Smooth muscle cell of the brain vasculature (primary cell): Measurements from ENCODE around the gene PTCD2.
"Not testable (repeated sequence)": the region's sequence is repeated elsewhere in the genome, so short reads cannot be mapped to it uniquely, and the experiment has no call there.

ENCODE experiments used
- DNase-seq: peaks from one replicate; pipeline ENCODE4 v3.0.0-alpha.2; 2012; ENCODE audit warnings: low read depth, low spot score

PTCD2 gene

GRCh38 chr5:72296256-72296655 is 23.9 kb upstream of the PTCD2 start:
- no peak for DNase-seq

- not testable (repeated sequence) for DNase-seq
Measured at GRCh38 chr5:72298136-72298535, 22.0 kb upstream of the PTCD2 start.

- DNase-seq = no peak
Measured at GRCh38 chr5:72298711-72299110, 21.5 kb upstream of the PTCD2 start.

GRCh38 chr5:72300590-72301339 is 19.4 kb upstream of the PTCD2 start:
- DNase-seq = no peak

- DNase-seq = no peak
Measured at GRCh38 chr5:72301557-72301956, 18.6 kb upstream of the PTCD2 start.

GRCh38 chr5:72302171-72302570 is 18.0 kb upstream of the PTCD2 start:
- DNase-seq = no peak

- no peak for DNase-seq
Measured at GRCh38 chr5:72305194-72306142, 14.7 kb upstream of the PTCD2 start.

- DNase-seq = no peak
Measured at GRCh38 chr5:72307573-72307967, 12.6 kb upstream of the PTCD2 start.

- DNase-seq = peak; percentile 91
Measured at GRCh38 chr5:72307968-72308852, 12.0 kb upstream of the PTCD2 start.

GRCh38 chr5:72308853-72309191 is 11.4 kb upstream of the PTCD2 start:
- no peak for DNase-seq

- DNase-seq = no peak
Measured at GRCh38 chr5:72313141-72313540, 7.0 kb upstream of the PTCD2 start.

GRCh38 chr5:72314571-72315172 is 5.5 kb upstream of the PTCD2 start:
- no peak for DNase-seq

- not testable (repeated sequence) for DNase-seq
Measured at GRCh38 chr5:72319435-72319975, 668 bp upstream of the PTCD2 start.

- no peak for DNase-seq
Measured at GRCh38 chr5:72324189-72324825, 4.1 kb downstream of the PTCD2 start.

- no peak for DNase-seq
Measured at GRCh38 chr5:72325566-72326305, 5.6 kb downstream of the PTCD2 start.

- no peak for DNase-seq
Measured at GRCh38 chr5:72326306-72326649, 6.1 kb downstream of the PTCD2 start.

- DNase-seq = no peak
Measured at GRCh38 chr5:72328172-72328571, 8.0 kb downstream of the PTCD2 start.

- no peak for DNase-seq
Measured at GRCh38 chr5:72330712-72331111, 10.5 kb downstream of the PTCD2 start.

- no peak for DNase-seq
Measured at GRCh38 chr5:72337159-72337558, 17.0 kb downstream of the PTCD2 start.

- no peak for DNase-seq
Measured at GRCh38 chr5:72338689-72339209, 18.6 kb downstream of the PTCD2 start.
